Measurements from ENCODE around the gene ELOA. TPM values are rescaled to one million over a fixed set of nuclear protein-coding genes. Genes with fewer than 3 reads are reported as not detected.

The ELOA gene
- total and polyA plus RNA-seq, 2 of the 13 experiments (the other 11 are each of a cell fraction or from before 2014, with no cell fraction given), result 14.2 to 28.5 TPM

- TF ChIP-seq AHDC1 (CRISPR knock-in tag; IDR thresholded peaks at IDR 0.05; ENCODE audit: borderline replicate concordance) (peak; percentile 21; the same call in 1 of the 2 replicates), SMAD9 (CRISPR knock-in tag; IDR thresholded peaks at IDR 0.05) (no peak), ZNF513 (CRISPR knock-in tag; conservative IDR thresholded peaks at IDR 0.05) (no peak), ZNF709 (CRISPR knock-in tag; IDR thresholded peaks at IDR 0.05) (no peak), ZNF609 (CRISPR knock-in tag; IDR thresholded peaks at IDR 0.05; ENCODE audit: borderline replicate concordance) (no peak), TRIM24 (CRISPR knock-in tag; IDR thresholded peaks at IDR 0.05) (no peak), ZFYVE20 (CRISPR knock-in tag; IDR thresholded peaks at IDR 0.05; ENCODE audit: borderline replicate concordance, low read depth) (no peak; the same call in 1 of the 2 replicates), CREM (IDR thresholded peaks at IDR 0.05) (no peak), CREM (CRISPR knock-in tag; IDR thresholded peaks at IDR 0.05) (no peak), BHLHE40 (IDR thresholded peaks at IDR 0.05; ENCODE audit: low read length) (no peak), SETDB1 (CRISPR knock-in tag; IDR thresholded peaks at IDR 0.05; ENCODE audit: borderline replicate concordance) (no peak), ZMAT3 (CRISPR knock-in tag; conservative IDR thresholded peaks at IDR 0.05) (0 out of 2 replicates have a peak, but pooled peaks have one; percentile 10), SP1 (IDR thresholded peaks at IDR 0.05) (no peak), SP1 (CRISPR knock-in tag; IDR thresholded peaks at IDR 0.05) (no peak), ZNF549 (CRISPR knock-in tag; IDR thresholded peaks at IDR 0.05) (no peak), ZNF17 (CRISPR knock-in tag; IDR thresholded peaks at IDR 0.05) (no peak), ZBTB21 (CRISPR knock-in tag; IDR thresholded peaks at IDR 0.05) (no peak), ZBTB7A (CRISPR knock-in tag; IDR thresholded peaks at IDR 0.05) (peak; percentile 17; the same call in 1 of the 2 replicates), ZNF598 (CRISPR knock-in tag; IDR thresholded peaks at IDR 0.05; ENCODE audit: borderline replicate concordance) (0 out of 2 replicates have a peak, but pooled peaks have one; percentile 68)
Observed at GRCh38 chr1:23742670-23743286, 493 bp upstream of the ELOA start (continued).
